IPS DF 6.9 (cell line): ENCODE results near the gene SIT1.
"Not testable (repeated sequence)": the region's sequence is repeated elsewhere in the genome, so short reads cannot be mapped to it uniquely, and the experiment has no call there.

Experiments used
- DNase-seq: peaks from one replicate; pipeline ENCODE4 v3.0.0-alpha.2; 2013; ENCODE audit warnings: low read depth, low spot score
- H3K27ac ChIP-seq: one replicate; pipeline ENCODE4 v1.5.1; 2013; ENCODE audit warnings: low read length, control low read depth
- H3K27me3 ChIP-seq: 2 replicates; pipeline ENCODE4 v1.6.1; 2013; ENCODE audit warnings: mild to moderate bottlenecking, low read length; ENCODE audit not compliant: control insufficient read depth, insufficient read depth
- H3K36me3 ChIP-seq: 2 replicates; pipeline ENCODE4 v1.6.1; 2013; ENCODE audit warnings: low read length; ENCODE audit not compliant: control insufficient read depth, insufficient read depth
- H3K4me1 ChIP-seq: 2 replicates; pipeline ENCODE4 v1.6.1; 2013; ENCODE audit warnings: low read length; ENCODE audit not compliant: control insufficient read depth, insufficient read depth
- H3K4me3 ChIP-seq: 2 replicates; pipeline ENCODE4 v1.5.1; 2013; ENCODE audit warnings: mild to moderate bottlenecking, low read length
- H3K9me3 ChIP-seq: 2 replicates; pipeline ENCODE4 v1.6.1; 2013; ENCODE audit warnings: low read length, inconsistent platforms; ENCODE audit not compliant: control insufficient read depth, insufficient read depth
- WGBS: extraction: QIAGEN DNeasy Blood & Tissue Kit; methylation state at CpG from one replicate; pipeline ENCODE4 v1.1.7; 2013; ENCODE audit warnings: mixed read lengths, missing lambda C conversion rate; ENCODE audit not compliant: insufficient read length, insufficient coverage; 5-methylcytosine and 5-hydroxymethylcytosine counted together

The SIT1 gene

DNA sequence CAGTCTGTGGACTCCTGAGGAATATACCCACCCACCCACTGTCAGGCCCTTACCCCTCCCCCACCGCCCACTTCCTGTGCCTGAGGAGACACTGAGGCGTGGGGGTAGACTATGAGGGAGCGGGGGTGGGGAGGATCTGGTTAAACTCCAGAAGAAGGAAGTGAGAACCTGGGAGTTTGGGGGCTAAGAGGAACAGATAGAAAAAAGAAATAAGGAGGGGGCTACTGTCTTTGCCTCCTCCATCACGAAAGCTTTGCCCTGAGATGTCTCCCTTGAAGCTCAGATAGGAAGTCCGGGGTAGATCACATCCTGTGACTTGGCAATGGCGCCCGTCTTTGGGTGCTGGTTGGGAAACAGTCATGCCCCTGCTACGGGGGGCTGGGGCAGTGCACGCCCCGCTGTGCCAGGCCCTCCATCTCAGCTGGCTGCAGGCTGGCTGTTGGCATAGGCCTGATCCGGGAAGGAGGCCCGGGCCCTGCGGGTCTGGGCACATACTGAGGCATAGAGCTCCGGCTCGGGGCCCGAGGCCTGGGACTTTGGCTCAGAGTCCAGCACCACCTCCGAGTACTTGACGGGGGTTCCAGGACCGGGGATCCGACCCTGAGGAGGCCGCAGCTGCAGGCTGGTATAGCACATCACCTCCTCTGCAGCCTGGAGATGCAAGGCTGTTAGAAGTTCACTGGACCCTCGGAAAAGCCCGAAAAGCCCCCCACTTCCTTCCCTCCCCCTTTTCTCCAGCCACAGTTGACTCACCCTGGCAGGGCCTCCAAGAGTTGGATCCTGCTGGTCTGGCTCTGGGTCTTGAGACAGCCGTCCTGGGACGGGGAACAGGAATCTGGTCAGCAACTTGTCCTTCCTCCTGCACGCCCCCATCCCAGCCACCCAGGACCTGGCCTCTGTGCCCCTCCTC lies 1.0 kb downstream of the SIT1 start:
- no CpG with 5 or more reads among the region's 26 CpGs for WGBS
- H3K4me3 ChIP-seq = no peak overlapping the region
- H3K27me3 ChIP-seq = no peaks in the 10 kb centered on the region
- no peaks in the 10 kb centered on the region for H3K9me3 ChIP-seq
- no peaks in the 10 kb centered on the region for H3K36me3 ChIP-seq
- H3K4me1 ChIP-seq = peaks cover 8% of the 10 kb centered on the region
- no peak overlapping the region for H3K27ac ChIP-seq
- no peak for DNase-seq

DNA sequence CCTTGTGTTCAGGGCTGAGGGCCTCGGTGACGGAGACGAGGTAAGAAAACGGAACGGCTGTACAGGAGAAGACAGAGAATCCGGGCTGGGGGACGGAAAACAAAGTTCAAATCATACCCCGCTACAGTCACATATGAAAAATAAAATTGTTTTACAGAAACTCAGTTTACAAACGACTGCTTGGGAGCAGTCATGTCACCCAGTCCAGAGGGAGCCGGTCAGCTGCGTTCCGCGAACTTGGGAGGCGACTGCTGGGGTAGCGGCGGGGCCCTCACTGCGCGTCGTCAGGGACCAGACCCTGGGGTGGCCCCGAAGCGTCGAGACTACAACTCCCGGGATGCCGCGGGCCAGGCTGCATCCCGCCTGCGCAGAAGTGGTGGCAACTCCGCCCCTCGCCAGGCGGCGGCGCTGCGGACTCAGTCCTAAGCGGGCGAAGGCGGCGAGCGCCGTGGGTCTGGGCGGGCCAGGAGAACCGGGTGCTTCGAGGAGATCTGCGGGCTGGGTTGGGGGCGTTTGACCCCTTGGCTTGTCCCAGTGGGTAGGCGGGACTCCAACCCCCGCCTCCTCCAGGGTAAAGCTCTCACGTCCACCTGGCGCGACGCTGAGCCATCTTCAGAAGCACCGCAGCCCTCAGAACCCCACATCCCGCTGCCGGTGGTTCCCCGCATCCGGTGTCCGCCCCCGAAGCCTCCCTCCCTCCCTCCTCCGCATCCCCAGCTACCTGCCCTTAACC lies 4.0 kb downstream of the SIT1 start:
- H3K36me3 ChIP-seq = no peaks in the 10 kb centered on the region
- peak; percentile 86 for DNase-seq
- H3K27me3 ChIP-seq = no peaks in the 10 kb centered on the region
- peak overlapping the region; percentile 62; the same call in 1 of the 2 replicates for H3K4me3 ChIP-seq
- H3K9me3 ChIP-seq = no peaks in the 10 kb centered on the region
- H3K27ac ChIP-seq = no peak overlapping the region
- peaks cover 8% of the 10 kb centered on the region for H3K4me1 ChIP-seq
- WGBS = no CpG with 5 or more reads among the region's 58 CpGs

DNA sequence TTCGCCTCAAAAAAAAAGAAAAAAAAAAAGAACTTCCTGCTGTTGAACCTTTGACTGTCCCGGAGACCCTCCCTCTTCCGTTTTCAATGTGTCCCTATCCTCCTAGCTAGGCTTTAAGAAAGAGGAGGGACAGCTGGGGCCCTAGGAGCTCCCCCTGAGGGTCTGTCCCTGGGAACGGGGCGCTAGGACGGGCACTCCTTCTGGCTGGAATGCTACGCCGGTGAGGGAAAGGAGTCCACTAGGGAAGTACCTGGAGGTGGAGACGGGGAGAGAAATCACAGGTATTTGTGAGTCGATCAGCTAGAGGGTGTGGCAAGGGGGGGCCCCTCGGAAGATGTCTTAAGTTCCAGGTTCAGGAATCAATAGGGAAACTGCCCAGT lies 4.6 kb downstream of the SIT1 start:
- Histone ChIP-seq H3K9me3 (no peaks in the 10 kb centered on the region), H3K4me1 (peaks cover 8% of the 10 kb centered on the region), H3K4me3 (peak overlapping the region; percentile 62; the same call in 1 of the 2 replicates), H3K27ac (no peak overlapping the region), H3K36me3 (no peaks in the 10 kb centered on the region), H3K27me3 (no peaks in the 10 kb centered on the region)
- DNase-seq = no peak
- WGBS = no CpG with 5 or more reads among the region's 11 CpGs

DNA sequence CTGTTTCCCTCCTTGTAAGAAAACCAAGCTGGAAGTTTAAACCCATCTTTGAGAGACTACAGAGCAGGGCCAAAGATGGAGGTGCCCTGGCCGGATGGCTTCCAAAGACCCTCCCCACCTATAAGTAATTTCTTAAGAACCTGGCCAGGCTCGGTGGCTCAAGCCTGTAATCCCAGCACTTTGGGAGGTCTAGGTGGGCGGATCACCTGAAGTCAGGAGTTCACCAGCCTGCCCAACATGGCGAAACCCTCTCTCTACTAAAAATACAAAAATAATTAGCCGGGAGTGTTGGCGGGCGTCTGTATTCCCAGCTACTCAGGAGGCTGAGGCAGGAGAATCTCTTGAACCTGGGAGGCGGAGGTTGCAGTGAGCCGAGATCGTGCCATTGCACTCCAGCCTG lies 5.0 kb downstream of the SIT1 start:
- H3K27ac ChIP-seq, H3K36me3 ChIP-seq, H3K4me1 ChIP-seq, DNase-seq, H3K9me3 ChIP-seq, H3K27me3 ChIP-seq: not testable (repeated sequence)
- WGBS = no CpG with 5 or more reads among the region's 10 CpGs
- H3K4me3 ChIP-seq = peak overlapping the region; percentile 62; the same call in 1 of the 2 replicates

DNA sequence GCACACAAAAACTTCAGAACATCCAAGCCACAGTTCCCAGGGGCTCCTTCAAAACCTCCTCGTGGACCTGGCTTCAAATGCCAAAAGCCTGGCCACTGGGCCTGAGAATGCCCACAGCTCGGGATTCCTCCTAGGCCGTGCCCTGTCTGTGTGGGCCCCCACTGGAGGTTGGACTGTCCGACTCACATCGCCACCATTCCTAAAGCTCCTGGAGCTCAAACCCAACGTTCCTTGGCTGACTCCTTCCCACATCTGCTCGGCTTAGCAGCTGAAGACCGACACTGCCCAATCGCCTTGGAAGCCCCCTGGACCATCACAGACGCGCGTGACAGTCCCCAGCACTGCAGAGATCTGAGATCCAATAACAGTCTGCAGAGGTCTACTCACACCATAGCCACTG lies 7.7 kb downstream of the SIT1 start:
- Histone ChIP-seq H3K27me3 (no peaks in the 10 kb centered on the region), H3K27ac (no peak overlapping the region), H3K36me3 (no peaks in the 10 kb centered on the region), H3K4me1 (no peaks in the 10 kb centered on the region; the same call in 1 of the 2 replicates), H3K4me3 (no peak overlapping the region), H3K9me3 (no peaks in the 10 kb centered on the region)
- DNase-seq = no peak
- WGBS = no CpG with 5 or more reads among the region's 12 CpGs

DNA sequence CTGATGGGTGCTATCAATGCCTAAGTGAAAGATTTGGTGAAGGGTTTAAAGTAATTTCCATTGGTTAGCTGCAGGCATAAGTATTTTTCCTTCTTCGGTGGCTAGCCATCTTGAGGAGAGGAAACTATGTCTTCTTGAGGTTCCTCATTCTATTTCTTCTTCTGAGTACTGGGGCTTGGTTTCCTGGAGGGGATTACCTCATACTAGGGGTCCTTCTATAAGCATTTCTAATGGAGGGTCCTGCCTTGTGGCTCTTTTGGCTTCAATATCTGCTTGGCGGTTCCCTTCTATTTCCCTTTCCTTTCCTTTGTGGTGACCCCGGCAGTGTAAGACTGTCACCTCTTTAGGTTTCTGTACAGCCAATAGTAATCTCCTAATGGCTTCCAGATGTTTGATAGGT lies 9.3 kb downstream of the SIT1 start:
- H3K4me3 ChIP-seq, H3K9me3 ChIP-seq, H3K36me3 ChIP-seq, H3K4me1 ChIP-seq, H3K27ac ChIP-seq, DNase-seq, H3K27me3 ChIP-seq: not testable (repeated sequence)
- no CpG with 5 or more reads among the region's 3 CpGs for WGBS

DNA sequence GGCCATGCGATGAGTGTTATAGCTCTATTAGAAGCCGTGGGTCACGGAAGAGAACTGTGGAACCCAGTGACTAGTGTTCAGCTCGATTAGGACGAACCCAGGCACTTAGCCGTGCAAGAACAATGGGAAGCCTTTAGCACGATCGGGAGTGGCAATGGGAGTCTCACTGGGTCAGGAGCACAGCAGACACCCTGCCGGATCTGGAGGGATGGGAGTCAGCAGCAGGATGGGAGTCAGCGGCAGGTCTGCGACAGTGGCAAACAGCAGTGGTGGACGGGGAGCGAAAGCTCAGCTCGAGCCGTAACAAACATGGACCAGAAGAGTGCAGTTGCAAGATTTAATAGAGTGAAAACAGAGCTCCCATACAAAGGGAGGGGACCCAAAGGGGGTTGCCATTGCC lies 10.3 kb downstream of the SIT1 start:
- H3K4me1 ChIP-seq, H3K4me3 ChIP-seq, H3K27me3 ChIP-seq, DNase-seq, H3K36me3 ChIP-seq, H3K9me3 ChIP-seq, H3K27ac ChIP-seq: not testable (repeated sequence)
- WGBS = no CpG with 5 or more reads among the region's 15 CpGs

DNA sequence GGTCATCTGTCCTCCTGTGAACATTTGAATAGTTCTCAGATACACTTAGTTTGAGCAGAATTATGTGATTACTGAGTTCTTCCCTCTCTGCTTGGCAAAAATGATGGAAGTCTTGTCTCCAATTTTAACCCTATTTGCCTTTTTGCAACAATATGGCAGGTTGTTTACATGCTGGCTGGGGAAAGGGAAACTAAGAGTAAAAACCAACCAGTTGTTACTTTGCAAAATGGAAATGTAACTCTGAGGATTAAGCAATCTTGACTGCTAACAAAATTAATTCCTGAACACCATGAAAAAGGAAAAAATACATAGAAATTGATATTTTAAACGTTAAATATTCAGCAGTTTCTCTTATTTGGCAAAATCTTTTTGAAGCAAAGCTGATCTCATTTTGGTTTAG lies 11.1 kb downstream of the SIT1 start:
- H3K9me3 ChIP-seq = no peaks in the 10 kb centered on the region
- no peaks in the 10 kb centered on the region for H3K4me1 ChIP-seq
- H3K36me3 ChIP-seq = no peaks in the 10 kb centered on the region
- H3K27me3 ChIP-seq = no peaks in the 10 kb centered on the region
- H3K4me3 ChIP-seq = no peak overlapping the region
- DNase-seq = no peak
- no CpG with 5 or more reads among the region's 1 CpG for WGBS
- no peak overlapping the region for H3K27ac ChIP-seq

DNA sequence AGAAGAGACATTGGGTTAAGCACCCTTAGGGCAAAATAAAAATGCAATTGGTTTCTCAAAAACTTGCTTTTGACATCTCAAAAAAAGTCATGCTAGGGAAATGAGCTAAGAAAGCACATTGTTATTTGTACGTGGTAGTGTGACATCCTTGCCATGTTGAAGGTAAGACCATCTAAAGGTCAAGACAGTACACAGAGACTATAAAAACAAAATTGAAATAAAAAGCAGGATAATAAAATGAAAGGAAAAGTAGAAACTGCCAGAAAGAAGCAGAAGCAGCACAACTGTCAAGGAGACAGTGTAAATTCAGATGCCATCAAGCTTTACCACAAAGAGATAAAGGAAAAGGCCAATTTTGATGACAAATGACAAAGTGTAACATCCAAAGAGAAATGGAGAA lies 11.5 kb downstream of the SIT1 start:
- H3K27me3 ChIP-seq, H3K4me3 ChIP-seq, DNase-seq, H3K4me1 ChIP-seq, H3K36me3 ChIP-seq, H3K27ac ChIP-seq, H3K9me3 ChIP-seq: not testable (repeated sequence)
- no CpG with 5 or more reads among the region's 1 CpG for WGBS

DNA sequence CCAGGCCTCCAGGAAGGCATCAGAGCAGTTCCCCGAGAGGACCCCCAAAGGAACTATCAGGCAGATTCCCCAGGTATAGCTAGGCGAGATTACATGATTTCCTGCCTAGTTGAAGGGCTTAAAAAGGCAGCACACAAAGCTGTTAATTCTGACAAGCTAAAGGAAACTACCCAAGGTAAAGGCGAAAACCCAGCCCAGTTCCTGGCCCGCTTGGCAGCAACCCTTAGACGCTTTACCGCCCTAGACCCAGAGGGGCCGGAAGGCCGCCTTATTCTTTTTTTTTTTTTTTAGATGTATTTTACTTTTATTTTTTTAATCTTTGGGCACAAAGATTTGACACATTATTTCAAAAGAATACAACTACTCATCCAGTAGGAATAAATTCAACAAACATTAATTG lies 12.0 kb downstream of the SIT1 start:
- not testable (repeated sequence) for H3K36me3 ChIP-seq, H3K4me3 ChIP-seq, H3K4me1 ChIP-seq, H3K27ac ChIP-seq, DNase-seq, H3K27me3 ChIP-seq, H3K9me3 ChIP-seq
- no CpG with 5 or more reads among the region's 8 CpGs for WGBS
